ENCODE measurements around the gene LRRC4.

The LRRC4 gene

DNA sequence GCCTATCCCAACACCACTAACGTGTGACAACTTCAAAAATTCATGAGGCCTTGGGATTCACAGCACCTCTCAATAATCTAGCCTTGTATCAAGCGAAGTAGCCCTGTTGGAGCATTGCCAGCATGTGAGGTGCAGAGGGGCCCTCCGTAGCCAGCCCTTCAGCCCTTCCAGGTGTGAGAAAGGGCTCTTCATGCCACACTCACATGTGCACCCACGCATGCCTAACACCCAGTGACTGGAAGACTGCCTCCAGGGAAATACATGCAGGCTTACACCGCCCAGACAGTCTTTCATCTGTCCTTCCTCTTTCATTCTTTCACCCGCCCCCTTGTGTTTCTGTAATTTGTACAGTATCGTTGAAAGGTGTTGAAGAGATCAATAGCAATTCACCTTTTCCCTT, 26.1 kb downstream of the LRRC4 start:
- DNase-seq (ENCODE audit: low read depth): no peak

DNA sequence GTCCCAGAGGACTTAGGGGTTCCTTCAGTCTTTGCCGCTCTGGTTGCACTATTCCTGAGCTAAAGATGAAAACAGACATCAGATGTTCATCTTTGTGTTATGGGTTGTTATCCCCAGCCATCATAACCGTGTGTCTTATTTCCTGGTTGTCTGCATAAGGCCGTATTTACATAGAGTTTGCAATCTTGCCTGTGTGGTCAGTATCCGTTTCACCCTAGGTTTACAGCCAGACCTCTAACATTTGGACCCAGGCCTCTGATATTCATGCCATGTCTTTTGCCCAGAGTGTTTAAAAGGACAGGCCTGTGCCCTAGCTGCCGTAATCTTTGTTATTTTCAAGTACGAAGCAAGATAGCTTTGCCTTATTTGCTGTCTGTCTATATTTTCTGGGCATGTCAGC, 26.6 kb downstream of the LRRC4 start:
- DNase-seq (ENCODE audit: low read depth): no peak

DNA sequence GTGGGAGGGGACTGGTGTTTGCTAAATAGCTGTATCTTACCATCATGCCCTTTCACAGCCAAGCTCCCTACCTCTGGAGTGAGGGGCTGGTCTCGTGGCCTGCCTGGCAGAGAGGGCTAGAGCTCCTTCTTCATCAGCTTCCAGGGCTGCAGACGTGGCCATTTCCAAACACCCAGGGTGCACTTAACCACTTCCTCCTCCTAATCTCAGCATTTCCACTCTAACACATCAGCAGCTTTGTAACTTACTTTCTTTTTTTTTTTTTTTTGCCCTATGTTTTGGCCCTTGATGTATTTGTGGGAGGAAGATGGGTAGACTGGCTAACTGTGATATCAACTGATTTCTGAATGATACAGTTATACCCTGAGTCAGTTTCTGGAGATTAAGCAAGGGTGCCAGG, 27.4 kb downstream of the LRRC4 start:
- no peak for DNase-seq (ENCODE audit: low read depth)

DNA sequence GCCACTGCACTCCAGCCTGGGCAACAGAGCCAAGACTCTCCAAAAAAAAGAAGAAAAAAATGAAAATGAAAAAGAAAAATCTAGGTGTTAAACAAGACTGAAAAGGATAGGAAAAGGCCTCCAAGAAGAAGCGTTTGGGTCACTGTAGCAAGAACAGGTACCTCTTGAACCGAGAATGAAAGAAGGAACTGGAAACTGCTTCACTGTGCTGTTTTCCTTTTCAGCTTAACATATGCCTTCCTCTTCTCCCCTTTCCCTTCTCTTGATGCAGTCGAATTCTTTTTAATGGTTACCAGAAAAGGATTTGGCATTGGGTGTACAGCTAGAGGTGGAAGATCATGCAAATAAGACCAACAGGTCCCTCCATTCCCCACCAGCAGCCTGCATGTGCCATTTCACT, 28.1 kb downstream of the LRRC4 start:
- no peak for DNase-seq (ENCODE audit: low read depth)

DNA sequence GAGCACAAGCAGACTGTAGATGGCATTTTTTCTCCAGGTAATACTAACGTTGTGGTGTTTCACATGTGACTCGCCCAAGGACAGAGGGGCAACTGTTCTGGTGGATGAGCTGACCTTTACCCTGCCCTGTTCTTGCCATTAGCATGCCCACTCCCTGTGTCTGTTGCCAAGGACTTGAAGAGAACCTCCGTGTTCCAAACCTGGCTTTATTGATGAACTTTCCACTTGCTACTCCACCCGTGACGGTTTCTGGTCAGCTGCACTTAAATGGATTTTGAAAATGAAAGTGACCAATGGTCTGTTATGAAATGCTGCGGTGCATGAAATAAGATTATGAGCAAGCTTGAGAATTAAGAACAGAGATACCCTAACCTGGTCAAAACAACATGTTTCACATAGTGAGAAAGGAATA, 30.4 kb downstream of the LRRC4 start:
- no peak for DNase-seq (ENCODE audit: low read depth)

DNA sequence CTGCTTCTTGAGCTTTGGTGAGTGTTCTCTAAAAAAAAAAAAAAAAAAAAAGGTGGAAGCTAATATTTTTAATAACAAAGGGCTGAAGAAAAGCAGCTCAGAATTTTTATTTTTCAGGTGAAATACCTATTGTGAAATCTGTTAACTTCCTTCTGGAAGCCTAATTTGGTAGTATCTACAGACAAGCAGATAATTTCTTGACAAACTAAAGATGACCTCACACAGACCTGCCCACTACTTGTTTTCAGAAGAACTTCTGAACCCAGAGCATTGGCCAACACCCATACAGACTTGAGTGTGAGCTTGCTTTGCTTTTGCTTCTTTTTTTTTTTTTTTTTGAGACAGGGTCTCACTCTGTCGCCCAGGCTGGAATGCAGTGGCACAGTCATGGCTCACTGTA, 31.2 kb downstream of the LRRC4 start:
- DNase-seq (ENCODE audit: low read depth): no peak

DNA sequence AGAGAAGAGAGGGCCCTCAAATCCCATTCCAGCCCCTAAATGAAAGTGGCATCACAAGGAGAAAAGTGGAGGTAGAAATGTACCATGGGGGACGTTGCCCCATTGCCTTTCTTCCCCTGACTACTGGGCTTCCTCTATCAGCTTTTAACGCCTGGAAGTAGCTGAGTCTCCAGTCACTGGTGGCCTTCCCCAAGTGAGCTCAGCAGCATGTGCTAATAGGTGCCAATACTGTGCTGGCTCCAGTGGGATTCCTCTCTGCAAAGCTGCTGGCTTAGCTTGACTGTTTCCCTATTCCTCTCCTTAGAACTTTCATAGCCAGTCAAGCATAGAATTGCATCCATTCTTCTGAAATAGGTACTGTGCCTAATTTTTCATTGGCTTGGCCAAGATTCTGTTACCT, 32.6 kb downstream of the LRRC4 start:
- DNase-seq (ENCODE audit: low read depth): no peak

DNA sequence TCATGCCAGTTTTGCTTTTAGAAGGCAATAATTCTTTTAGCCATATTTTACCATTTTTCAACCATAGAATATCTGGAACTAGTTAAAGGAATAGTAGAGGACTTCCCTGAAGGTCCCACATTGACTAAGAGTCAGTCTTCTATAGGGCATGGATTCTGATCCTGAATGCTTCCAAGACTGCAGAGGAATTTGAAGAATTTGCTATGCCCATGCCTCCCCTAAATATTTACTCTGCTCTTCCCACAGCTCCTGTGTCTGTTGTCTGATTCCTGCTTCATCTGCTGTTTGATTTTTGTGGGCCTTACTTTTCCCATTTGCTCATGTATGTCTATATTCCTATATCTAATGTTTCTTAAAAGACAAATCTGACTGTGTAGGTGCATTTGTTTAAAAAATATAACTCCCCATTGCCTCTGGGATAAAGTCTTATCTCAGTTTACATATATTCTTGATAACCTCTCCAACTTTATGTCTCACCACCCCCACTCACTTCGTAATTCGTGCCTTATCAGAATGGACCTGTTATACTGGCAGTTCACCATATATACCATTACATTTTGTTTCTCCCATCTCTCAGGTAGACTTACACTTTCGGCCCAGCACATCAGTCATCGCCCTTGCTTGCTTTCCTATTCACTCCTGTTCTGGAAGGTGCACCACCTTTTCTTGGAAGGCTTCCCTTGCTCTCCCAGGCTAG, 33.9 kb downstream of the LRRC4 start:
- DNase-seq (ENCODE audit: low read depth): no peak

DNA sequence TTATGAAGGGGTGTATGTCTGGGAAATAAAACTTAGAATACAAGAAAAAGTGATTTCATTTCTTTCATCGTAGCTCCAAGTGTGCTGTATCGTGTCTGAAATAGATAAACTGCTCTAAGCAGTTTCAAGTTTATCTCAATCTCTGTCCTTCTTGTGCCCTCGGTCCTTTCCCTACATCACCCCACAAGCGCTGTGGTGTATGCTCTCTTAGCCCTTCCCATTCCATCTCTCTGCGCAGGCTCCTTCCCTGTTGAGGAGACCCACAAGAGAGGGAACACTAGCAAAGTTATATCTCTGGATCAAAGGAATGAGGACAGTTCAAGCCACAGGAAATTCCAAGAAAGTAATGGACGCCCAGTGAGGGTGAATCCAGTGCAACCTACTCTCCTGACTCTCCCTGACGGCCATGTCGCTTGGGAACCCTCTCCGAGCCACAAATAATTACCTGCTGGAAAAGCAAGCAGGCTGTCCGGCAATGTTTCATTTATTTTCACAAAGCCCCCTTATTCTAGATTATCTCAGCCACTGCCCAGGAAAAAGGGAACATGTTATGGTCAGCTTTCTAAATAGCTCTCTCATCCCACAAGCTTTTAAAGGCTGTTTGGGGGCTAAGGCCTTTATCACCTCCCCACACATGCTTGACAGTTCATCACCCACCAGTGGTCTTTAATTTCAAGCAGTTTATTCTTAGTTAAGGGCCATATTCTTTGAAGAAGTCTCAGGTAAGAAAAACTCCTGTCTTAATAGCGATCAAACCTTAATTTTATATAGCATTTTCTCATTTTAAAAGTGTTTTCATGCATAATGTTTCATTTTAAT, 34.8 kb downstream of the LRRC4 start:
- DNase-seq (ENCODE audit: low read depth): no peak

DNA sequence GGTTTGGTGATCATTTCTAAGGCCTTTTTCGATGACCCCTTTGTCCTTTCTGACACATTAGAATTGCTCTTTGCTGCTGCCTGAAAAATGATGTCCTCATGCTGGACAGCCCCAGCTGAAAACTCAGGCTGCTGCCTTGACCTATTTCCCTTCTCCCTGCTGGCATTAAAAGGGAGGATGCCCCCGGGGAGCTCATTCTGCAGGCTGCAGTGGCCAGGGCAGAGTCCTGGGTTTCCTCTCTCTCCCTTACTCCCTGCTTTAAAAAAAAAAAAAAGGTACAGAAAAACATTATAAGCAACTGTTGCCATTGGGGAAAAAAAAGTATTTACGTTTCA, 35.4 kb downstream of the LRRC4 start:
- no peak for DNase-seq (ENCODE audit: low read depth)

DNA sequence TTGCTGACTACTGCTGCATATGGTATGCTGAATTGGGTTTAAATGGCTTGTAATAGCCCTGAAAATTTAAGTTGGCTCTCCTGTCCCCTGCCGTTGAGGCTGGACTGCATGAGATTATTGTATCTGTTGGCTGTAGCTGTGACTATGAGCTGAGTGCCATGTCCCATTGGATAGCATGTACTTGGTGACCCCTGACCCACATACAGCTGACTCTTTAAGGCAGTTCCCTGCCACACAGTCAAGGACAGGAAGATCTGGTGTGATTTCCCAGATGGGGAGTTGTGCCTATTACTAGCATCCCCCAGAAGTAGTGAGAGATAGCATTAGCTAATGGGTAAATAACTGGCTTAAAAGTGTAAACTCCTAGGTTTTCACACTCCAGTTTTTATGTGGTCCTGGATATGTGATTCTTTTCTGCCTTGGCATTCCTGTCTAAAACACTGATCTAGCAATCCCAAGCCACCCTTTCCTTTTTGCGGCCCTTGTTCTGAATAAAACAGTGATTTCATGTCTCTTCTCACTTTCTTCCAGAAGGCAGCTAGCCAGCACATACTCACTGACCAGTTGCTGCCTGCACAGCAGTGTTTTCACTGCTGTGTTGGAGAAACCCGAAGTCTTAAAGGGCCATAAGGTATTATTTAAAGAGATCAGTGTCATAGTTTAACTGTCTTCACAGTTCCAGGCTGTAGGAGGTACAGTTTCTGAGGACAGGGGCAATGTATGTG, 35.9 kb downstream of the LRRC4 start:
- DNase-seq (ENCODE audit: low read depth): no peak

DNA sequence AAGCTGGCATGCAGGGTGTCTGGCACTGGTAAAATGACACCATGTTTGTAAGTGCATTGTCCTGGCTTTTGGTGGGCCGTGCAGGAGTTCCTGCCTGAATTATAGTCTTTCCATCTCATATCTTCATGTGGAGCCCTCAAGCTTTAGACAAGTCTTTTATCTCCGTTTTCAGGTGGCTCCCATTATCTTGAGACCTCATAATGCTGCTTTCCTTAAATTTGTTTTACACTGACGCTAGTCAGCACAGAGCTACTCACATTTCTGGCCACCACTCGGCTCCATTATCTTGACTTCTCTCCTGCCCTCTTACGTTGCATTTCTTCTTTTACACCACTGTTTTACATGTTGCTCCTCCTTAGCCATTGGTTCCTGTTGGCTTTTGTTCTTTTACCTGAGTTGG, 37.2 kb downstream of the LRRC4 start:
- DNase-seq (ENCODE audit: low read depth): no peak

DNA sequence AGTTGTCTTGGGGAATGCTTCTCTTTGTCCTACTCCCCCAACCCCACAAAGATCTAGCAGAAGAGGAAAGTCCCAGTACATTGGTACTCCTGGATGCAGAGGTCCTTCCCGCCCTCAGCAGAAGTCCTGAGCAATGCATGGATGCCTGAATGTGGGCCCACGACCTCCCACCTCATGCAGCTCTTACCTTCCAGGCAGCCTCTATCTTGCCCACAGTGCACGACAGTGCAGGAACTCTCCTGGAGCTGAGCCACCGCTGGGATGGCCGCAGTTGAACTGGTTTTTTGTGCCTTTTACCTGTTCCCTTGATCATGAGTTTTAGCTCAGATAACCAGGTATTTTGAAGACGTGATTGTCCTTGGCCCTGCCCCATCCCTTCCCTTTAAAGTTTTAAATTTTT, 37.9 kb downstream of the LRRC4 start:
- no peak for DNase-seq (ENCODE audit: low read depth)

DNA sequence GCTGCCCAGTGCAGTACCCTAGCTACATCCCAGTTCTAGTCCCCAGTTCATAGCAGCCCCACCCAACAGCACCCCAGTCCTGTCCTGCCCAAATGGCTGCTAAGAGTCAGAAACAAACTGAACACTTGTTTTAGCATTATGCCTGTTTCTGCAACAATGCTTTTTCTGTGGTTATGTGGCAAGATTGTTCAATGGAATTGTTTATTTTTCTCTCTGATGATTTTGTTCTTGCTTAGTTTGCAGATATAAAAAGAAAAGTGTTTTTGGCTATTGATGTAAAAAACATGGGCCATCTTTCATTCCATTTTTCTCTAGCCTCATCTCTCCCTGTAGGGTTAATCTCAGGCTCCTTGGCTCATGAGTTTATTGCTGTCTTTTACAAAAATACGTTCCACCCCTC, 42.5 kb downstream of the LRRC4 start:
- no peak for DNase-seq (ENCODE audit: low read depth)

DNA sequence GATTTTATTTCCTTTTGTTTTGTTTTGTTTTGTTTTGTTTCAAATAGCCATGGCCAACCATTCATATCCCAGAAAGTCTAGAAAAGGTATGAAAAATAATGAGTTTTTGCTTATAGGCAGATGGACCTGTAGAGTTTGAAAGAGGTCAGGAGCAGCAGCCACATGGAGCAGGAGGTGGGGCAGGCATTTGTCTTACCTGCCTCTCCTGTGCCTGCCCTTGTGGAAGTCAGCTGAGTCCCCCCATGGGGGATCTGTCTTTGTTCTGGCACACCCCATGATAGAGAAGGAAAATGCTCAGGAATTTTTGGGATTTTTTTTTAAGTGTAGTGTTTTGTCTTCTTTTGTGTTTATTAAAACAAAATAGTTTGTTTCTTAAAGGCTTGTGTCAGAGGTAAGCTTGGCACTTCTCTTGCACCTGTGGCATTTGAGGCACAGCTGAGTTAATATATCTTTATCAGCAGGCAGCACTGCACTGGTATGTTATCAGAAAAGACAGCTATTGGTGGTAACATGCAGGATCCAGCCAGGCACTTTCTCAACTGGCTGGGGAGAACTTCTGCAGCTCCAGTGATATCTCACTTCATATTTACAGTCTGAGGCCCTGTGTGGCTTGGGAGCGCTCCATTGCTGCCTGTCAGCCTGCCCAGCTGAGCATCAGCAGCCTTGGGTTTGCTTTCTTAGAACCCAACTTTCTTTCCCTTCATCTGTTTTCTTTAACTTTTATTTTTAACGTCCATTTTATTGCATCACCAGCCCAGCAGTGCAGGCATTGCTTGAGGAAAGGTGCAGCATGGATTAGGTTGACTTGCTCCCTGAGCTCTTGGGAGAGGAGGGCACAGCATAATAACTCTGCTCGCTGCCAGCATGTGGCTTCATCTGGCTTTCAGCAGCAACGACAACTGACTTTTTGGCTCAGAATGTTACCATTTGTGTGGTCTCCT, 44.4 kb downstream of the LRRC4 start:
- DNase-seq (ENCODE audit: low read depth): no peak

DNA sequence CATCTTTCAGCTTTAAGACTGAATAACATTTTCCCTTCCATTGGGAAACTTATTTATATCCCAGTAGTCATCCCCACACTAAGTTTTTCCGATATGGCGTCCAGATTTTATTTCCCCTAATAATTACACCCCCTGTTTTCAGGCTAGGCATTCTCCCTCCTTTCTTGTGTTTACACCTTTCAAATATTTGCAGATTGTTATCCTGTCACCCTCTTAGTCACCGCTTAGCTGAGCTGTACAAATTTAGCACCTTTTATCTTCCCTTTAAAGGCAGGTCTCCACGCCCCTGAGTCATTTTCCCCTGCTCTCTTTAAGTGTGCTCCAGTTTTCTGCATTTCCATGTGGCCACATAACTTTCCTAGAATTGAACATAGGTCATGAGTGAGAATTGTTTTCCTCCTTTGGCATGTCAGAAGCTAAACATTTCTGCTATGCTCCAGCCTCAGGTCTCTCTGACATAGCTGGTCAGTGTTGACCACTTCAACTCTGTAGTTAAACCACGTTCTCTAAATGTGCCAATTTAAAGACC, 47.4 kb downstream of the LRRC4 start:
- no peak for DNase-seq (ENCODE audit: low read depth)

DNA sequence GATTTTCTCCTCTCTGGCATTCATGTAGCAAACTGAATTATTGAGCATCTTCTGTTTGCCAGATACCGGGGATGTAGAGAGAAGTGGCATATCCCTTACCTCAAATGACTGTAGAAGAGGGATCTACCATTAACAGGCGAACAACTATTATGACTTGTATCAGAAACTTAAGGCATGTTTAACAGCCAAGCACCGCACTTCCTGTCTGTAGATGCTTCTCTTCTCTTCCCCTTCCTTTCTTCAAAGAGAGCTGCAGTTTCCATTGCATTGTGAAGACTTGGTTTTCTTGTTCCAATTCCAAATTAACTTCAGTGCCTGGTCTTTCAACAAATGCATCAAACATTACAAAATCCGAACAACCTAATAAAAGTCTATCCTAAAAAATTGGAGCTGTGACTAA, 49.3 kb downstream of the LRRC4 start:
- no peak for DNase-seq (ENCODE audit: low read depth)

DNA sequence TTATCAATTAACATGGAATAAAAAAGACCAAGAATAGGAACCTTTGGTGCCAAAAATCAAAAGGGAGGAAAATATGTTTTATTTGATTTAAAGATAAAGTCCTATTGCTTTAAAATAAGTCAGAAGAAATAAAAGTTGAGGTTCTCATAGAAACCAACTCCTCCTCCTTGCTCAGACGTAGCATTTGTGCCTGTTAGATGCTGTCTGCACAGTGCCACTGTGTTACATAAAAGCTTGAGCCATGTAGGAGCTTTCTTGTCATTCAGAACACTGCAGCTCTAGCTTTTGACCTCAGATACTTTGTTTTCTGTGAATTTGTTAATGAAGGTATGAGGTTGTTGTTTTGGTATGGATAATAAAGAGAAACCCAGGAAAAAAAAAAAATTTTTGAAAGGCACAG, 50.3 kb downstream of the LRRC4 start:
- no peak for DNase-seq (ENCODE audit: low read depth)

DNA sequence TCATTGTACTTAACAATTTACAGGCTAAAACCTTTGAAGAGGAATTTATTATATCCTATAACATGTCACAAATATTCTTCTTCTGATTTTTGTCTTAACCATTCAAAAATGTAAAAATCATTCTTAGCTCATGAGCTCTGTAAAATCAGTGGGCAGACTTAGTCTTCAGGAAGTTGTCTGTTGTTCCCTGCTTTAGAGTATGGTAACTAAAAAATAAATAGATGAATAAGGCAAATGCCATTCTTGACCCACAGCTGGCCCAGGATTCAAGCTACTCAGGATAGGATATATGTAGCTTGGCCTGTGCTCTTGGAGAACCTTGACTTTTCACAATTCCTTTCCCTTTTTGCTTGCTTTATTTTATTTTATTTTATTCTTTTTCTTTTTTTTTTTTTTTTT, 51.5 kb downstream of the LRRC4 start:
- no peak for DNase-seq (ENCODE audit: low read depth)

DNA sequence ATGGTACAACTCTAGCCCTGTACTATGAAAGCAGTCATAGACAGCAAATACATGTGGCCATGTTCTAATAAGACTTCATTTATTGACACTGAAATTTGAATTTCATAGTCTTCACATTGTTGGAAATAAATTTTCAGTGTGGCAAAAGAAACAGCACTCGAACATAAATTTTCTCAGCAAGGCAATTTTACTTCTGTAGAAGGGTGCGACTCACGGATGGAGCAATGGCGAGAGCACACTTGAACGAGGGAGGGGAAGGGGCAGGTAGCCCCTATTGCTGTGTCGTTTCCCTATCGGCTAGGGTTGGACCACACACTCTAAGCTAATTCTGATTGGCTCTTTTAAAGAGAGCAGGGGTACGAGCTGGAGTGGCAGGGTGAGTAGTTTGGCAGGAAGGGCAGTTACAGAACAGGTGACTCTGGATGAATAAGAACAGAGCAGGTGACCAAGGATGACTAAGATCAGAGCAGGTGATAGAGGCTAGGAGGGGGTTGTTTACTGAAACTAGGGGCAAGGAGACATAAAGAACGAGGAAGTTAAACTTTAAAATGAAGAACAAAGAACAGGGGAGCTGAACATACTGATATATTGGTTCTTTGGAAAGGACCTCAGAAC, 52.0 kb downstream of the LRRC4 start:
- DNase-seq (ENCODE audit: low read depth): no peak

DNA sequence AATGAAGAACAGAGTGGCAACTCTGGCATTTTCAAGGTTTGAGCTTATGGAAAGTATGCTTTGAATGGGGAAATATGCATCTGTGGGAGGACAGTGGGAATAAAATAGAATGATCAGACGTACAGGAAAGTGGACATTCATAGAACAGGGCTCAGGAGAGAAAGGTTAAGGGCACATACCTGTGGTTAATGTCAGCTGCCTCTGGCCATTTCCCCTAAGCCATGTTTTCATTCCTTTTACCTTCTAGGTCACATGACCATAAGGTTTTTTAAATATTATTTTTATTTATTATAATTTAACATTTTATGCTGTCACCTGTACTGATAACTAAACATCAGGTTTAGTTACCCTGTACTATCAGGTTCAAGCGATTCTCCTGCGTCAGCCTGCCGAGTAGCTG, 52.8 kb downstream of the LRRC4 start:
- no peak for DNase-seq (ENCODE audit: low read depth)
